Astrocyte (in vitro differentiated cells and primary cell): Measurements from ENCODE around the gene DLG1.

ENCODE experiments used
- CTCF ChIP-seq: IDR thresholded peaks from 2 replicates; pipeline ENCODE4 v1.5.1; 2011; ENCODE audit warnings: low read depth, mild to moderate bottlenecking, inconsistent platforms, low read length, moderate library complexity; ENCODE audit not compliant: insufficient read depth
- EZH2 ChIP-seq: IDR thresholded peaks from 2 replicates; pipeline ENCODE4 v1.6.1; 2012; ENCODE audit warnings: mild to moderate bottlenecking, low read length, inconsistent platforms; ENCODE audit not compliant: insufficient read depth

- TF ChIP-seq CTCF (no peak), EZH2 (no peak)
Measured at GRCh38 chr3:197296545-197296944, 1.9 kb downstream of the DLG1 start.
